SU-DHL-6 (cell line): ENCODE measurements around the gene PLB1.

Experiments
- EZH2phosphoT487 ChIP-seq: fragments of 200-600 bp; sonication (generic), shearing (Covaris generic); conservative IDR thresholded peaks from 2 replicates; pipeline ENCODE4 v1.6.1; 2018; ENCODE audit warnings: mild to moderate bottlenecking, antibody characterized with exemption, low read length, moderate library complexity, mixed read lengths
- TF ChIP-seq, protein P1 (sequence below): fragments of 200-600 bp; sonication (generic); IDR thresholded peaks from one replicate; pipeline ENCODE4 v1.5.1; 2017; ENCODE audit warnings: antibody characterized with exemption, mild to moderate bottlenecking, low read length, moderate library complexity; ENCODE audit not compliant: insufficient read depth, poor library complexity, severe bottlenecking

DNA sequence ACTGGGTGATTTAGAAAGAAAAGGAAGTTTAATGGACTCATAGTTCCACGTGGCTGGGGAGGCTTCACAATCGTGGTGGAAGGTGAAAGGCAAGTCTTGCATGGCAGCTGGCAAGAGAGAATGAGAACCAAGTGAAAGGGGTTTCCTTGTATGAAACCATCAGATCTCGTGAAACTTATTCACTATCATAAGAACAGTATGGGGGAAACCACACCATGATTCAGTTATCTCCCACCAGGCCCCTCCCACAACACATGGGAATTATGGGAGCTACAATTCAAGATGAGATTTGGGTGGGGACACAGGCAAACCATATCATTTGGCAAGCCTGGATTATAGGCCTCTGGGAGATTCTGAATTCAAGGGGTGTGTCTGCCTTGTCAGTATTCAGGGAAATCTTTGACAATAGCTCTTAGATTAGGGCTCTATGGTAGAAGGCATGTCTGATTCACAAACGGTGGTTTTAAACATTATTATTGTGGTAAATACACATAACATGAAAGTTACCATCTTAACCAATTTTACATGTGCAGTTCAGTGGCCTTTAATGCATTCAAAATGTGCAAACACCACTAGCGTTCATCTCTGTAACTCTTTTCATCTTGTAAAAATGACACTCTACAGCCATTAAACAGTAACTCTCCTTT is 15.3 kb upstream of the PLB1 start:
- TF ChIP-seq, protein P1, sequence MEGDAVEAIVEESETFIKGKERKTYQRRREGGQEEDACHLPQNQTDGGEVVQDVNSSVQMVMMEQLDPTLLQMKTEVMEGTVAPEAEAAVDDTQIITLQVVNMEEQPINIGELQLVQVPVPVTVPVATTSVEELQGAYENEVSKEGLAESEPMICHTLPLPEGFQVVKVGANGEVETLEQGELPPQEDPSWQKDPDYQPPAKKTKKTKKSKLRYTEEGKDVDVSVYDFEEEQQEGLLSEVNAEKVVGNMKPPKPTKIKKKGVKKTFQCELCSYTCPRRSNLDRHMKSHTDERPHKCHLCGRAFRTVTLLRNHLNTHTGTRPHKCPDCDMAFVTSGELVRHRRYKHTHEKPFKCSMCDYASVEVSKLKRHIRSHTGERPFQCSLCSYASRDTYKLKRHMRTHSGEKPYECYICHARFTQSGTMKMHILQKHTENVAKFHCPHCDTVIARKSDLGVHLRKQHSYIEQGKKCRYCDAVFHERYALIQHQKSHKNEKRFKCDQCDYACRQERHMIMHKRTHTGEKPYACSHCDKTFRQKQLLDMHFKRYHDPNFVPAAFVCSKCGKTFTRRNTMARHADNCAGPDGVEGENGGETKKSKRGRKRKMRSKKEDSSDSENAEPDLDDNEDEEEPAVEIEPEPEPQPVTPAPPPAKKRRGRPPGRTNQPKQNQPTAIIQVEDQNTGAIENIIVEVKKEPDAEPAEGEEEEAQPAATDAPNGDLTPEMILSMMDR: no peak
- no peak for TF ChIP-seq EZH2phosphoT487
